Measurements from ENCODE around the gene CD55.

The CD55 gene

GRCh38 chr1:207396168-207396746 is 74.8 kb downstream of the CD55 start:
- H3K4me3 ChIP-seq (ENCODE audit: low read length) = no peak overlapping the region
- TF ChIP-seq CTCF (IDR thresholded peaks at IDR 0.05; ENCODE audit: low read depth, low read length, poor library complexity, severe bottlenecking) (no peak), EZH2phosphoT487 (IDR thresholded peaks at IDR 0.05; ENCODE audit: borderline replicate concordance, low read length) (no peak)
- no peaks in the 10 kb centered on the region; the same call in 1 of the 2 replicates for H3K27me3 ChIP-seq (ENCODE audit: control insufficient read depth, low read length)
- no peaks in the 10 kb centered on the region for H3K9me2 ChIP-seq (replicated peaks; ENCODE audit: control insufficient read depth, low read length)
- no peak overlapping the region for H3K27ac ChIP-seq (ENCODE audit: low read depth, low read length)
- H3F3A ChIP-seq (ENCODE audit: control insufficient read depth, insufficient read depth) = no peaks in the 10 kb centered on the region
- H3K4me2 ChIP-seq (ENCODE audit: low read length) = no peak overlapping the region
- H3K9me3 ChIP-seq (ENCODE audit: control insufficient read depth, insufficient read depth, low read length) = no peaks in the 10 kb centered on the region
- H3K4me1 ChIP-seq (ENCODE audit: control insufficient read depth, low read length) = no peaks in the 10 kb centered on the region
- no peaks in the 10 kb centered on the region for H3K79me2 ChIP-seq (ENCODE audit: control insufficient read depth, low read length)
- H3K36me3 ChIP-seq (ENCODE audit: control insufficient read depth, low read length) = no peaks in the 10 kb centered on the region
- H4K20me1 ChIP-seq (ENCODE audit: control insufficient read depth, insufficient read depth, low read depth, low read length) = no peaks in the 10 kb centered on the region

GRCh38 chr1:207397525-207397926 is 76.0 kb downstream of the CD55 start:
- no peak overlapping the region for H3K4me3 ChIP-seq (ENCODE audit: low read length)
- no peaks in the 10 kb centered on the region for H3K27me3 ChIP-seq (ENCODE audit: control insufficient read depth, low read length)
- no peaks in the 10 kb centered on the region for H3K9me3 ChIP-seq (ENCODE audit: control insufficient read depth, insufficient read depth, low read length)
- H3K79me2 ChIP-seq (ENCODE audit: control insufficient read depth, low read length) = no peaks in the 10 kb centered on the region
- H3F3A ChIP-seq (ENCODE audit: control insufficient read depth, insufficient read depth) = no peaks in the 10 kb centered on the region
- no peak overlapping the region for H3K4me2 ChIP-seq (ENCODE audit: low read length)
- no peaks in the 10 kb centered on the region for H3K9me2 ChIP-seq (replicated peaks; ENCODE audit: control insufficient read depth, low read length)
- H4K20me1 ChIP-seq (ENCODE audit: control insufficient read depth, insufficient read depth, low read depth, low read length) = no peaks in the 10 kb centered on the region
- no peaks in the 10 kb centered on the region for H3K4me1 ChIP-seq (ENCODE audit: control insufficient read depth, low read length)
- no peak for TF ChIP-seq CTCF (IDR thresholded peaks at IDR 0.05; ENCODE audit: low read depth, low read length, poor library complexity, severe bottlenecking)
- H3K27ac ChIP-seq (ENCODE audit: low read depth, low read length) = no peak overlapping the region
- no peaks in the 10 kb centered on the region for H3K36me3 ChIP-seq (ENCODE audit: control insufficient read depth, low read length)

GRCh38 chr1:207398986-207399385 is 77.5 kb downstream of the CD55 start:
- no peak overlapping the region for H3K4me2 ChIP-seq (ENCODE audit: low read length)
- no peak for TF ChIP-seq EZH2phosphoT487 (IDR thresholded peaks at IDR 0.05; ENCODE audit: borderline replicate concordance, low read length)
- no peak for TF ChIP-seq CTCF (IDR thresholded peaks at IDR 0.05; ENCODE audit: low read depth, low read length, poor library complexity, severe bottlenecking)
- no peaks in the 10 kb centered on the region for H3K27me3 ChIP-seq (ENCODE audit: control insufficient read depth, low read length)
- no peaks in the 10 kb centered on the region for H3F3A ChIP-seq (ENCODE audit: control insufficient read depth, insufficient read depth)
- H3K9me3 ChIP-seq (ENCODE audit: control insufficient read depth, insufficient read depth, low read length) = no peaks in the 10 kb centered on the region
- no peak overlapping the region for H3K4me3 ChIP-seq (ENCODE audit: low read length)
- no peaks in the 10 kb centered on the region for H4K20me1 ChIP-seq (ENCODE audit: control insufficient read depth, insufficient read depth, low read depth, low read length)
- H3K9me2 ChIP-seq (replicated peaks; ENCODE audit: control insufficient read depth, low read length) = no peaks in the 10 kb centered on the region
- H3K27ac ChIP-seq (ENCODE audit: low read depth, low read length) = no peak overlapping the region
- no peaks in the 10 kb centered on the region for H3K4me1 ChIP-seq (ENCODE audit: control insufficient read depth, low read length)
- H3K36me3 ChIP-seq (ENCODE audit: control insufficient read depth, low read length) = no peaks in the 10 kb centered on the region
- H3K79me2 ChIP-seq (ENCODE audit: control insufficient read depth, low read length) = no peaks in the 10 kb centered on the region
